ENCODE data around the gene THRA. TPM values are rescaled to one million over a fixed set of nuclear protein-coding genes. Genes with fewer than 3 reads are reported as not detected.

Gene THRA
- total RNA-seq, 1 donor from 2014 or later: 55.6 TPM

GRCh38 chr17:40105861-40106759 lies 43.3 kb downstream of the THRA start:
- intact Hi-C loops (cut with DNase I): no loop called here
- Histone ChIP-seq H3K27ac (peak overlapping the region; percentile 95), H3K36me3 (no peaks in the 10 kb centered on the region), H3K9me3 (no peaks in the 10 kb centered on the region), H3K27me3 (no peaks in the 10 kb centered on the region), H3K4me3 (no peak overlapping the region), H3K4me1 (peaks cover 96% of the 10 kb centered on the region)
- no peak for ATAC-seq
- no peak for TF ChIP-seq CTCF (IDR thresholded peaks at IDR 0.05)
- DNase-seq: no peak

GRCh38 chr17:40106760-40107521 lies 44.2 kb downstream of the THRA start:
- no peaks in the 10 kb centered on the region for H3K36me3 ChIP-seq
- H3K27ac ChIP-seq: peak overlapping the region; percentile 95
- ATAC-seq: no peak
- no peak for TF ChIP-seq CTCF (IDR thresholded peaks at IDR 0.05)
- H3K4me1 ChIP-seq: peaks cover 96% of the 10 kb centered on the region
- peak overlapping the region; percentile 8 for H3K4me3 ChIP-seq
- H3K27me3 ChIP-seq: no peaks in the 10 kb centered on the region
- no peak for DNase-seq
- intact Hi-C loops (cut with DNase I): no loop called here
- H3K9me3 ChIP-seq: no peaks in the 10 kb centered on the region

GRCh38 chr17:40107522-40108174 lies 44.9 kb downstream of the THRA start:
- intact Hi-C loops (cut with DNase I): no loop called here
- peak overlapping the region; percentile 8 for H3K4me3 ChIP-seq
- H3K27me3 ChIP-seq: no peaks in the 10 kb centered on the region
- H3K36me3 ChIP-seq: no peaks in the 10 kb centered on the region
- TF ChIP-seq CTCF (IDR thresholded peaks at IDR 0.05): no peak
- DNase-seq (no peak), ATAC-seq (peak; percentile 28)
- peaks cover 97% of the 10 kb centered on the region for H3K4me1 ChIP-seq
- peak overlapping the region; percentile 95 for H3K27ac ChIP-seq
- H3K9me3 ChIP-seq: no peaks in the 10 kb centered on the region

GRCh38 chr17:40108970-40109824 lies 46.4 kb downstream of the THRA start:
- H3K27ac ChIP-seq: peak overlapping the region; percentile 95
- no peaks in the 10 kb centered on the region for H3K9me3 ChIP-seq

More at GRCh38 chr17:40108970-40109824, 46.4 kb downstream of the THRA start:
- no peak for ATAC-seq
- H3K36me3 ChIP-seq: no peaks in the 10 kb centered on the region
- intact Hi-C loops (cut with DNase I): no loop called here
- TF ChIP-seq CTCF (IDR thresholded peaks at IDR 0.05): peak; percentile 14
- H3K27me3 ChIP-seq: no peaks in the 10 kb centered on the region
- DNase-seq: no peak
- no peak overlapping the region for H3K4me3 ChIP-seq
- H3K4me1 ChIP-seq: peaks cover 92% of the 10 kb centered on the region
